ENCODE results near the gene GRIA1. TPM values are rescaled to one million over a fixed set of nuclear protein-coding genes. Genes with fewer than 3 reads are reported as not detected.

GRIA1 gene
- total RNA-seq, 1 experiment from 2014 or later: not detected

GRCh38 chr5:153775923-153776322 is 285.5 kb downstream of the GRIA1 start:
- no peaks in the 10 kb centered on the region for H3K4me1 ChIP-seq (ENCODE audit: control insufficient read depth, insufficient read depth, low read length)
- H3K9me3 ChIP-seq (ENCODE audit: control insufficient read depth, insufficient read depth, low read depth, low read length): no peaks in the 10 kb centered on the region
- H3K27me3 ChIP-seq (ENCODE audit: control insufficient read depth, insufficient read depth, low read length): no peaks in the 10 kb centered on the region
- CTCF ChIA-PET: no interaction called here
- BruUV-seq (replicated peaks): no TSS peak
- in situ Hi-C loops (cut with HindIII; ENCODE audit: low pct_unique_long_range_greater_than_20kb, low sequenced_read_pairs) (no loop called here), intact Hi-C loops (cut with micrococcal nuclease; ENCODE audit: unreplicated experiment) (no loop called here)
- no peak overlapping the region for H3K4me3 ChIP-seq (ENCODE audit: low read depth in 2 of 2, low read length in 2 of 2)
- TF ChIP-seq CTCF (IDR thresholded peaks at IDR 0.05) (no peak), POLR2AphosphoS5 (IDR thresholded peaks at IDR 0.05; ENCODE audit: low read depth, low read length) (no peak), TCF7L2 (IDR thresholded peaks at IDR 0.05; ENCODE audit: low read depth, low read length) (no peak), REST (IDR thresholded peaks at IDR 0.05; ENCODE audit: insufficient read depth in 1 of 2, low read depth in 2 of 2, low read length in 1 of 2) (no peak), SIN3A (IDR thresholded peaks at IDR 0.05; ENCODE audit: borderline replicate concordance, insufficient read depth, low read depth, low read length) (no peak)
- no peak for ATAC-seq
- no peaks in the 10 kb centered on the region for H3K36me3 ChIP-seq (ENCODE audit: control insufficient read depth, insufficient read depth, low read length)
- DNase-seq (ENCODE audit: low read depth, low spot score): no peak
- POLR2A ChIA-PET: no interaction called here
- no peak overlapping the region for H3K27ac ChIP-seq (ENCODE audit: low read length)

- BruUV-seq (replicated peaks): no TSS peak
Measured at GRCh38 chr5:153777681-153778581, 287.5 kb downstream of the GRIA1 start.

GRCh38 chr5:153779836-153780235 is 289.4 kb downstream of the GRIA1 start:
- H3K36me3 ChIP-seq (ENCODE audit: control insufficient read depth, insufficient read depth, low read length): no peaks in the 10 kb centered on the region
- intact Hi-C loops (cut with micrococcal nuclease; ENCODE audit: unreplicated experiment): no loop called here
- in situ Hi-C loops (cut with HindIII; ENCODE audit: low pct_unique_long_range_greater_than_20kb, low sequenced_read_pairs): no loop called here
- DNase-seq (ENCODE audit: low read depth, low spot score) (no peak), ATAC-seq (no peak)
- no TSS peak for BruUV-seq (replicated peaks)
- ChIA-PET CTCF (no interaction called here), POLR2A (no interaction called here)
- no peak overlapping the region for H3K4me3 ChIP-seq (ENCODE audit: low read depth in 2 of 2, low read length in 2 of 2)
- H3K27me3 ChIP-seq (ENCODE audit: control insufficient read depth, insufficient read depth, low read length): no peaks in the 10 kb centered on the region
- H3K9me3 ChIP-seq (ENCODE audit: control insufficient read depth, insufficient read depth, low read depth, low read length): no peaks in the 10 kb centered on the region
- H3K27ac ChIP-seq (ENCODE audit: low read length): no peak overlapping the region
- TF ChIP-seq CTCF (IDR thresholded peaks at IDR 0.05): no peak
- no peaks in the 10 kb centered on the region for H3K4me1 ChIP-seq (ENCODE audit: control insufficient read depth, insufficient read depth, low read length)

More at GRCh38 chr5:153777681-153778581, 287.5 kb downstream of the GRIA1 start:
- ATAC-seq: no peak
- in situ Hi-C loops (cut with HindIII; ENCODE audit: low pct_unique_long_range_greater_than_20kb, low sequenced_read_pairs) (no loop called here), intact Hi-C loops (cut with micrococcal nuclease; ENCODE audit: unreplicated experiment) (no loop called here)
- no peaks in the 10 kb centered on the region for H3K36me3 ChIP-seq (ENCODE audit: control insufficient read depth, insufficient read depth, low read length)
- no peak overlapping the region for H3K27ac ChIP-seq (ENCODE audit: low read length)
- DNase-seq (ENCODE audit: low read depth, low spot score): no peak
- no peak overlapping the region for H3K4me3 ChIP-seq (ENCODE audit: low read depth in 2 of 2, low read length in 2 of 2)
- no peaks in the 10 kb centered on the region for H3K27me3 ChIP-seq (ENCODE audit: control insufficient read depth, insufficient read depth, low read length)
- ChIA-PET CTCF (no interaction called here), POLR2A (no interaction called here)
- no peaks in the 10 kb centered on the region for H3K9me3 ChIP-seq (ENCODE audit: control insufficient read depth, insufficient read depth, low read depth, low read length)
- TF ChIP-seq TCF7L2 (IDR thresholded peaks at IDR 0.05; ENCODE audit: low read depth, low read length): no peak
- no peak for TF ChIP-seq SIN3A (IDR thresholded peaks at IDR 0.05; ENCODE audit: borderline replicate concordance, insufficient read depth, low read depth, low read length)
- no peaks in the 10 kb centered on the region for H3K4me1 ChIP-seq (ENCODE audit: control insufficient read depth, insufficient read depth, low read length)
